Measurements from ENCODE around the gene CCDC194.
A peak's percentile ranks its signal among the peaks of the same experiment; 100 is the strongest.

Gene CCDC194

DNA sequence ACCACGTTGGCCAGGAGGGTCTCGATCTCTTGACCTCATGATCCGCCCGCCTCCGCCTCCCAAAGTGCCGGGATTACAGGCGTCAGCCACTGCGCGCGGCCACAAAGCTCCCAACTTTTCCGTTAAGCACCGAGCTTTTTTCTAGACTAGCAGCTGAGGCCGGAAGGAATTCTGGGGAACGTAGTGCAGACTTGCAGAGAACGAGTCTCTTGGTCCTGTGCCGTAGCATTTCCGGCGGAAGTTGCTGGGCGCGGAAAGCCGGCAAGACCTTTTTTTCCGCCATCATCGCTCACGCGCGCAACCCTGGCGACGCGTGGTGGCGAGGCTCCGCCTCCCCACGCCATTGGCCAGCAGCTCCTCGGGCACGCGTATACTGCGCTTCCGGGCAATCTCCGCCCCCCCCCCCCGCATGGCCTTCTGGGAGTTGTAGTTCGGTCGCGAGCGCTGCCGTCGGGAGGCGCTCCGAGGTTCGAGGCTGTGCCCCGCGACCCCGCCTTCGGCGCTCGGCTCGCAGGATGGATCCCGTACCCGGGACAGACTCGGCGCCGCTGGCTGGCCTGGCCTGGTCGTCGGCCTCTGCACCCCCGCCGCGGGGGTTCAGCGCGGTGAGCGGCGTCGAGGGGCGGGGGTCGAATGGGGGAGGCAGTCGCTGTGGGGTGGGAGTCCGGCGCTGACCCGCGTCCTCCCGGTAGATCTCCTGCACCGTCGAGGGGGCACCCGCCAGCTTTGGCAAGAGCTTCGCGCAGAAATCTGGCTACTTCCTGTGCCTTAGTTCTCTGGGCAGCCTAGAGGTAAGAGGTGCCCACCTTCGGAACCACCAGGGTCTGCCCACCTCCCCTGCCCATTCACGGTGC lies 25.9 kb upstream of the CCDC194 start, which contains the start of gene MVB12A (continued):
- TF ChIP-seq ZNF426 (tag by site-specific recombination; IDR thresholded peaks at IDR 0.05) (no peak), ZNF202 (tag by site-specific recombination; IDR thresholded peaks at IDR 0.05; ENCODE audit: borderline replicate concordance) (no peak)

DNA sequence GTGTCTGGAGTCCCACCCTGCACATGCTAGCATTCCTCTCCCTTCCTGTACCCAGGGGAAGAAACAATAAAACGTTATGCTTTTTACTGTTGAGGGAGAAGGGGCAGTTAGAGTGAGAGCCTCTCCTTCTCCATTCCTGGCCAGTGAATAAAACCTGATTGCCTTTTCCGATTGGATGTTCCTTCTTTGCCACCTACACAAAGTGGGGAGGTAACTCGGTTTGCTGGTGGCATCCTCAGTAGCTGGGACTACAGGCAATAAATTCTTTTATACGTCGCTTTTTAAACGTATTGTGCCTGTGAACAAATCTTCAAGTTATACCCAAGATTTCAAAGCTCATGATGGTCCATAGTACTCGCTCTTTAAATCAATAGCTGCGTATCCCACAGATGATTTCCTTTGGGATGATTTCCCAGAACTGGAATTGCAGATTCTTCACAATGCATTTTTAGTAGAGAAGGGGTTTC lies 25.2 kb upstream of the CCDC194 start:
- Histone ChIP-seq H3K27ac (ENCODE audit: extremely low read depth, low read depth, low read length) (peak overlapping the region; percentile 37), H3K36me3 (ENCODE audit: control insufficient read depth in 2 of 2, insufficient read depth in 1 of 2, low read length in 2 of 2) (peaks cover 4 to 6% of the 10 kb centered on the region in 2 experiments; a peak in 2 of 3 replicates), H3K9me3 (ENCODE audit: control insufficient read depth, insufficient read depth, low read depth, low read length) (no peaks in the 10 kb centered on the region), H3K4me1 (ENCODE audit: control insufficient read depth, insufficient read depth, low read length) (no peaks in the 10 kb centered on the region; the same call in 1 of the 2 replicates), H3K4me3 (ENCODE audit: low read depth, low read length) (peak overlapping the region; percentile 48)
- TF ChIP-seq EGR2 (tag by site-specific recombination; IDR thresholded peaks at IDR 0.05; ENCODE audit: low read depth) = 0 out of 2 replicates have a peak, but pooled peaks have one; percentile 28
- peak; percentile 76 for TF ChIP-seq TRIM28 (IDR thresholded peaks at IDR 0.05; ENCODE audit: borderline replicate concordance, low read length)
- TF ChIP-seq BCL11B (tag by site-specific recombination; IDR thresholded peaks at IDR 0.05; ENCODE audit: low read depth) = peak; percentile 33; the same call in 1 of the 2 replicates
- TF ChIP-seq ZNF558 (tag by site-specific recombination; IDR thresholded peaks at IDR 0.05) = 0 out of 2 replicates have a peak, but pooled peaks have one; percentile 18
- 0 out of 2 replicates have a peak, but pooled peaks have one; percentile 42 for TF ChIP-seq ZSCAN23 (tag by site-specific recombination; IDR thresholded peaks at IDR 0.05)
- peak; percentile 21; the same call in 1 of the 2 replicates for TF ChIP-seq ZNF501 (tag by site-specific recombination; IDR thresholded peaks at IDR 0.05)
- TF ChIP-seq ZNF274 (IDR thresholded peaks at IDR 0.05; ENCODE audit: low read length) = no peak
- TF ChIP-seq ZNF274 (tag by site-specific recombination; IDR thresholded peaks at IDR 0.05; ENCODE audit: borderline replicate concordance) = no peak
- TF ChIP-seq ZSCAN30 (tag by site-specific recombination; IDR thresholded peaks at IDR 0.05) = peak; percentile 82; the same call in 1 of the 2 replicates
- TF ChIP-seq ZSCAN16 (tag by site-specific recombination; IDR thresholded peaks at IDR 0.05) = 0 out of 2 replicates have a peak, but pooled peaks have one; percentile 18
- TF ChIP-seq, protein P1, sequence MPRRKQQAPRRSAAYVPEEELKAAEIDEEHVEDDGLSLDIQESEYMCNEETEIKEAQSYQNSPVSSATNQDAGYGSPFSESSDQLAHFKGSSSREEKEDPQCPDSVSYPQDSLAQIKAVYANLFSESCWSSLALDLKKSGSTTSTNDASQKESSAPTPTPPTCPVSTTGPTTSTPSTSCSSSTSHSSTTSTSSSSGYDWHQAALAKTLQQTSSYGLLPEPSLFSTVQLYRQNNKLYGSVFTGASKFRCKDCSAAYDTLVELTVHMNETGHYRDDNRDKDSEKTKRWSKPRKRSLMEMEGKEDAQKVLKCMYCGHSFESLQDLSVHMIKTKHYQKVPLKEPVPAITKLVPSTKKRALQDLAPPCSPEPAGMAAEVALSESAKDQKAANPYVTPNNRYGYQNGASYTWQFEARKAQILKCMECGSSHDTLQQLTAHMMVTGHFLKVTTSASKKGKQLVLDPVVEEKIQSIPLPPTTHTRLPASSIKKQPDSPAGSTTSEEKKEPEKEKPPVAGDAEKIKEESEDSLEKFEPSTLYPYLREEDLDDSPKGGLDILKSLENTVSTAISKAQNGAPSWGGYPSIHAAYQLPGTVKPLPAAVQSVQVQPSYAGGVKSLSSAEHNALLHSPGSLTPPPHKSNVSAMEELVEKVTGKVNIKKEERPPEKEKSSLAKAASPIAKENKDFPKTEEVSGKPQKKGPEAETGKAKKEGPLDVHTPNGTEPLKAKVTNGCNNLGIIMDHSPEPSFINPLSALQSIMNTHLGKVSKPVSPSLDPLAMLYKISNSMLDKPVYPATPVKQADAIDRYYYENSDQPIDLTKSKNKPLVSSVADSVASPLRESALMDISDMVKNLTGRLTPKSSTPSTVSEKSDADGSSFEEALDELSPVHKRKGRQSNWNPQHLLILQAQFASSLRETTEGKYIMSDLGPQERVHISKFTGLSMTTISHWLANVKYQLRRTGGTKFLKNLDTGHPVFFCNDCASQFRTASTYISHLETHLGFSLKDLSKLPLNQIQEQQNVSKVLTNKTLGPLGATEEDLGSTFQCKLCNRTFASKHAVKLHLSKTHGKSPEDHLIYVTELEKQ (tag by site-specific recombination; IDR thresholded peaks at IDR 0.05; ENCODE audit: borderline replicate concordance) = 0 out of 2 replicates have a peak, but pooled peaks have one; percentile 49
- TF ChIP-seq, protein P2, sequence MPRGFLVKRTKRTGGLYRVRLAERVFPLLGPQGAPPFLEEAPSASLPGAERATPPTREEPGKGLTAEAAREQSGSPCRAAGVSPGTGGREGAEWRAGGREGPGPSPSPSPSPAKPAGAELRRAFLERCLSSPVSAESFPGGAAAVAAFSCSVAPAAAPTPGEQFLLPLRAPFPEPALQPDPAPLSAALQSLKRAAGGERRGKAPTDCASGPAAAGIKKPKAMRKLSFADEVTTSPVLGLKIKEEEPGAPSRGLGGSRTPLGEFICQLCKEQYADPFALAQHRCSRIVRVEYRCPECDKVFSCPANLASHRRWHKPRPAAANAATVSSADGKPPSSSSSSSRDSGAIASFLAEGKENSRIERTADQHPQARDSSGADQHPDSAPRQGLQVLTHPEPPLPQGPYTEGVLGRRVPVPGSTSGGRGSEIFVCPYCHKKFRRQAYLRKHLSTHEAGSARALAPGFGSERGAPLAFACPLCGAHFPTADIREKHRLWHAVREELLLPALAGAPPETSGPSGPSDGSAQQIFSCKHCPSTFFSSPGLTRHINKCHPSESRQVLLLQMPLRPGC (tag by site-specific recombination; IDR thresholded peaks at IDR 0.05) = no peak
- TF ChIP-seq, protein P3, sequence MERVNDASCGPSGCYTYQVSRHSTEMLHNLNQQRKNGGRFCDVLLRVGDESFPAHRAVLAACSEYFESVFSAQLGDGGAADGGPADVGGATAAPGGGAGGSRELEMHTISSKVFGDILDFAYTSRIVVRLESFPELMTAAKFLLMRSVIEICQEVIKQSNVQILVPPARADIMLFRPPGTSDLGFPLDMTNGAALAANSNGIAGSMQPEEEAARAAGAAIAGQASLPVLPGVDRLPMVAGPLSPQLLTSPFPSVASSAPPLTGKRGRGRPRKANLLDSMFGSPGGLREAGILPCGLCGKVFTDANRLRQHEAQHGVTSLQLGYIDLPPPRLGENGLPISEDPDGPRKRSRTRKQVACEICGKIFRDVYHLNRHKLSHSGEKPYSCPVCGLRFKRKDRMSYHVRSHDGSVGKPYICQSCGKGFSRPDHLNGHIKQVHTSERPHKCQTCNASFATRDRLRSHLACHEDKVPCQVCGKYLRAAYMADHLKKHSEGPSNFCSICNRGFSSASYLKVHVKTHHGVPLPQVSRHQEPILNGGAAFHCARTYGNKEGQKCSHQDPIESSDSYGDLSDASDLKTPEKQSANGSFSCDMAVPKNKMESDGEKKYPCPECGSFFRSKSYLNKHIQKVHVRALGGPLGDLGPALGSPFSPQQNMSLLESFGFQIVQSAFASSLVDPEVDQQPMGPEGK (tag by site-specific recombination; IDR thresholded peaks at IDR 0.05) = no peak
- TF ChIP-seq OVOL3 (tag by site-specific recombination; IDR thresholded peaks at IDR 0.05) = no peak
- peak; percentile 18; the same call in 1 of the 2 replicates for TF ChIP-seq KLF9 (tag by site-specific recombination; IDR thresholded peaks at IDR 0.05; ENCODE audit: low read depth)
- TF ChIP-seq KLF1 (tag by site-specific recombination; IDR thresholded peaks at IDR 0.05) = 0 out of 2 replicates have a peak, but pooled peaks have one; percentile 33
- TF ChIP-seq, protein P4, sequence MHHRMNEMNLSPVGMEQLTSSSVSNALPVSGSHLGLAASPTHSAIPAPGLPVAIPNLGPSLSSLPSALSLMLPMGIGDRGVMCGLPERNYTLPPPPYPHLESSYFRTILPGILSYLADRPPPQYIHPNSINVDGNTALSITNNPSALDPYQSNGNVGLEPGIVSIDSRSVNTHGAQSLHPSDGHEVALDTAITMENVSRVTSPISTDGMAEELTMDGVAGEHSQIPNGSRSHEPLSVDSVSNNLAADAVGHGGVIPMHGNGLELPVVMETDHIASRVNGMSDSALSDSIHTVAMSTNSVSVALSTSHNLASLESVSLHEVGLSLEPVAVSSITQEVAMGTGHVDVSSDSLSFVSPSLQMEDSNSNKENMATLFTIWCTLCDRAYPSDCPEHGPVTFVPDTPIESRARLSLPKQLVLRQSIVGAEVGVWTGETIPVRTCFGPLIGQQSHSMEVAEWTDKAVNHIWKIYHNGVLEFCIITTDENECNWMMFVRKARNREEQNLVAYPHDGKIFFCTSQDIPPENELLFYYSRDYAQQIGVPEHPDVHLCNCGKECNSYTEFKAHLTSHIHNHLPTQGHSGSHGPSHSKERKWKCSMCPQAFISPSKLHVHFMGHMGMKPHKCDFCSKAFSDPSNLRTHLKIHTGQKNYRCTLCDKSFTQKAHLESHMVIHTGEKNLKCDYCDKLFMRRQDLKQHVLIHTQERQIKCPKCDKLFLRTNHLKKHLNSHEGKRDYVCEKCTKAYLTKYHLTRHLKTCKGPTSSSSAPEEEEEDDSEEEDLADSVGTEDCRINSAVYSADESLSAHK (tag by site-specific recombination; IDR thresholded peaks at IDR 0.05) = 0 out of 2 replicates have a peak, but pooled peaks have one; percentile 10
- 0 out of 2 replicates have a peak, but pooled peaks have one; percentile 30 for TF ChIP-seq ZNF664 (tag by site-specific recombination; IDR thresholded peaks at IDR 0.05)
- TF ChIP-seq ZNF561 (tag by site-specific recombination; IDR thresholded peaks at IDR 0.05; ENCODE audit: borderline replicate concordance) = peak; percentile 92; the same call in 1 of the 2 replicates
- 0 out of 2 replicates have a peak, but pooled peaks have one; percentile 32 for TF ChIP-seq WT1 (tag by site-specific recombination; IDR thresholded peaks at IDR 0.05)
- no peak for TF ChIP-seq ZNF202 (tag by site-specific recombination; IDR thresholded peaks at IDR 0.05; ENCODE audit: borderline replicate concordance)
- ChIA-PET CTCF (interaction anchor here (0.6 to 1.2 kb wide), 6 partner anchors 18 to 909 kb away, joined by 3 to 7 read pairs (median 4); no protein-coding TSS in a partner anchor), POLR2A (interaction anchor here (0.6 to 1.6 kb wide), 21 partner anchors 8 to 440 kb away, joined by 3 to 12 read pairs (median 5); partner anchors contain the start of genes BST2, PGLS, RPL18A and SLC27A1)
